ENCODE data around the gene ZSCAN5C. TPM values are rescaled to one million over a fixed set of nuclear protein-coding genes. Genes with fewer than 3 reads are reported as not detected.

Gene ZSCAN5C
- total RNA-seq, 1 donor from 2014 or later = not detected

GRCh38 chr19:56158170-56158757 is 43.8 kb upstream of the ZSCAN5C start:
- Mint-ChIP-seq H3K27ac (ENCODE audit: unreplicated experiment) (no peak overlapping the region), H3K9me3 (ENCODE audit: unreplicated experiment) (no peaks in the 10 kb centered on the region), H3K4me3 (ENCODE audit: unreplicated experiment) (no peak overlapping the region), H3K27me3 (ENCODE audit: unreplicated experiment) (peaks cover 8% of the 10 kb centered on the region), H3K4me1 (ENCODE audit: unreplicated experiment) (peaks cover 14% of the 10 kb centered on the region), H3K36me3 (ENCODE audit: low read depth, unreplicated experiment) (peaks cover 17% of the 10 kb centered on the region)
- DNase-seq (ENCODE audit: low spot score) = no peak
- TF ChIP-seq CTCF (IDR thresholded peaks at IDR 0.05; ENCODE audit: unreplicated experiment) = no peak

GRCh38 chr19:56159009-56159559 is 43.0 kb upstream of the ZSCAN5C start:
- H3K27me3 Mint-ChIP-seq (ENCODE audit: unreplicated experiment) = peaks cover 8% of the 10 kb centered on the region
- H3K27ac Mint-ChIP-seq (ENCODE audit: unreplicated experiment) = peak overlapping the region; percentile 67
- peak overlapping the region; percentile 75 for H3K4me3 Mint-ChIP-seq (ENCODE audit: unreplicated experiment)
- peaks cover 6% of the 10 kb centered on the region for H3K4me1 Mint-ChIP-seq (ENCODE audit: unreplicated experiment)
- TF ChIP-seq CTCF (IDR thresholded peaks at IDR 0.05; ENCODE audit: unreplicated experiment) = no peak
- H3K36me3 Mint-ChIP-seq (ENCODE audit: low read depth, unreplicated experiment) = peaks cover 13% of the 10 kb centered on the region
- DNase-seq (ENCODE audit: low spot score) = no peak
- H3K9me3 Mint-ChIP-seq (ENCODE audit: unreplicated experiment) = no peaks in the 10 kb centered on the region

- H3K9me3 Mint-ChIP-seq (ENCODE audit: unreplicated experiment) = no peaks in the 10 kb centered on the region
Observed at GRCh38 chr19:56159622-56160271, 42.3 kb upstream of the ZSCAN5C start.

GRCh38 chr19:56161534-56161933 is 40.5 kb upstream of the ZSCAN5C start:
- H3K9me3 Mint-ChIP-seq (ENCODE audit: unreplicated experiment) = no peaks in the 10 kb centered on the region
- H3K27ac Mint-ChIP-seq (ENCODE audit: unreplicated experiment) = no peak overlapping the region
- no peak for DNase-seq (ENCODE audit: low spot score)
- no peak for TF ChIP-seq CTCF (IDR thresholded peaks at IDR 0.05; ENCODE audit: unreplicated experiment)
- H3K27me3 Mint-ChIP-seq (ENCODE audit: unreplicated experiment) = peaks cover 8% of the 10 kb centered on the region
- H3K4me1 Mint-ChIP-seq (ENCODE audit: unreplicated experiment) = no peaks in the 10 kb centered on the region
- peaks cover 8% of the 10 kb centered on the region for H3K36me3 Mint-ChIP-seq (ENCODE audit: low read depth, unreplicated experiment)
- H3K4me3 Mint-ChIP-seq (ENCODE audit: unreplicated experiment) = no peak overlapping the region

More at GRCh38 chr19:56159622-56160271, 42.3 kb upstream of the ZSCAN5C start:
- Mint-ChIP-seq H3K27me3 (ENCODE audit: unreplicated experiment) (peaks cover 8% of the 10 kb centered on the region), H3K27ac (ENCODE audit: unreplicated experiment) (no peak overlapping the region), H3K36me3 (ENCODE audit: low read depth, unreplicated experiment) (peaks cover 13% of the 10 kb centered on the region), H3K4me3 (ENCODE audit: unreplicated experiment) (no peak overlapping the region), H3K4me1 (ENCODE audit: unreplicated experiment) (peaks cover 5% of the 10 kb centered on the region)
- TF ChIP-seq CTCF (IDR thresholded peaks at IDR 0.05; ENCODE audit: unreplicated experiment) = no peak
- DNase-seq (ENCODE audit: low spot score) = no peak

- no peaks in the 10 kb centered on the region for H3K9me3 Mint-ChIP-seq (ENCODE audit: unreplicated experiment)
- TF ChIP-seq CTCF (IDR thresholded peaks at IDR 0.05; ENCODE audit: unreplicated experiment) = no peak
- H3K36me3 Mint-ChIP-seq (ENCODE audit: low read depth, unreplicated experiment) = peaks cover 8% of the 10 kb centered on the region
- no peak overlapping the region for H3K27ac Mint-ChIP-seq (ENCODE audit: unreplicated experiment)
- H3K27me3 Mint-ChIP-seq (ENCODE audit: unreplicated experiment) = peaks cover 8% of the 10 kb centered on the region
- no peak for DNase-seq (ENCODE audit: low spot score)
- no peaks in the 10 kb centered on the region for H3K4me1 Mint-ChIP-seq (ENCODE audit: unreplicated experiment)
- peak overlapping the region; percentile 31 for H3K4me3 Mint-ChIP-seq (ENCODE audit: unreplicated experiment)
Observed at GRCh38 chr19:56162258-56162657, 39.8 kb upstream of the ZSCAN5C start.

Measured in endothelial cell (in vitro differentiated cells).